PFSK-1 (cell line): ENCODE results near the gene SLCO2A1.

ENCODE experiments used
- FOXP2 ChIP-seq: optimal IDR thresholded peaks from 2 replicates; pipeline ENCODE3; 2011; ENCODE audit warnings: borderline replicate concordance, control low read depth, inconsistent platforms; ENCODE audit not compliant: insufficient read depth; ENCODE audit errors: extremely low read length, extremely low read depth
- POLR2AphosphoS5 ChIP-seq: IDR thresholded peaks from 2 replicates; pipeline ENCODE4 v1.6.1; 2012; ENCODE audit warnings: low read depth, mild to moderate bottlenecking, control low read depth, low read length, moderate library complexity
- REST ChIP-seq, 2 experiments: IDR thresholded peaks; 2 replicates each; pipeline versions ENCODE4 v1.6.1 to v1.8.0; 2011 to 2012; ENCODE audit warnings: low read depth in 2 of 2, low read length in 2 of 2, control low read depth in 1 of 2, inconsistent platforms in 1 of 2, mild to moderate bottlenecking in 1 of 2, moderate library complexity in 1 of 2; ENCODE audit not compliant: insufficient read depth in 1 of 2
- SIN3A ChIP-seq: IDR thresholded peaks from 2 replicates; pipeline ENCODE4 v1.6.1; 2012; ENCODE audit warnings: mild to moderate bottlenecking, low read length, moderate library complexity, borderline replicate concordance; ENCODE audit not compliant: insufficient read depth
- TAF1 ChIP-seq: IDR thresholded peaks from 2 replicates; pipeline ENCODE4 v1.6.1; 2012; ENCODE audit warnings: low read length, control low read depth, borderline replicate concordance; ENCODE audit not compliant: insufficient read depth

The SLCO2A1 gene

DNA sequence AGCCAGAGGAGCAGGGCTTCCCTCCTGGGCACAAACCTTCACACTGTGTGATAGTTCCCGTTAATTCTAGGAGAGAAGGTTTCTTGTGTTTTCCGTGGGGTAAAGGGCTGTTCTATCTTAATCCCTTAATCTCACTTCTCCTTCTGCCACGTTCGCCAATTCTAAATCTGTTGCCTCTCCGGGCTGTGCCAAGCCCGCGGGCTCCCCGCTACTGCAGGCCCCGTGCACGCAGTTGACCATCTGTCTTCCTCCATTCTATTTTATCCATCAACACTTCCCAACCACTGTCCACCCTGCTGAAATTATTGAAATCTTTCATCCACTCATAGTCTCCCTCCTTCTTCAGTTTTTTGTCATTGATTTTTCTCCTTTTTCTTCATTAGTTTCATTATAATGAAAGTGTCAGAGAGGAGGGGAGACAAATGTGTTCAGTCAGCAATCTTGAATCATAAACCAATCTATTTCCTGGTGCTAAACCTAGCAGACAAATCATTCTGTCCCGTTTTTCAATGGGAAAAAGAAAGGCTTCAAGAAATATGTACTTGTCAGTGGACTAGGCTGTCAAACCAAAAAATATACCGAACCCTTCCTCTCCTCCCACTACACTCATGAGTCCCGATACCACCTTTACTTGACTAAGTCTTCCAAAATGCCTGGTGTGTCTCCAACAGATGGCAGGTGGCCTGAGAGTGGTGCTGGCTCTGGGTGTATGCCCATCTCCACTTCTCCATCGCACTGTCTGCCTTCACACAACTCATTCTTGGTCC, 39.6 kb downstream of the SLCO2A1 start:
- no peak for TF ChIP-seq FOXP2
- no peak for TF ChIP-seq TAF1
- TF ChIP-seq POLR2AphosphoS5: no peak
- TF ChIP-seq SIN3A: no peak
- TF ChIP-seq REST (IDR thresholded peaks at IDR 0.05; ENCODE audit: insufficient read depth in 1 of 2, low read depth in 2 of 2, low read length in 2 of 2): no peak

- TF ChIP-seq SIN3A (no peak), FOXP2 (no peak), REST (IDR thresholded peaks at IDR 0.05; ENCODE audit: insufficient read depth in 1 of 2, low read depth in 2 of 2, low read length in 2 of 2) (no peak), POLR2AphosphoS5 (no peak), TAF1 (no peak)
These were observed 41.0 kb downstream of the SLCO2A1 start for GRCh38 chr3:133988631-133989161.

GRCh38 chr3:133987948-133988484, 41.7 kb downstream of the SLCO2A1 start:
- TF ChIP-seq FOXP2 (no peak), TAF1 (no peak), SIN3A (no peak), REST (IDR thresholded peaks at IDR 0.05; ENCODE audit: insufficient read depth in 1 of 2, low read depth in 2 of 2, low read length in 2 of 2) (no peak)

- TF ChIP-seq FOXP2 (no peak), POLR2AphosphoS5 (no peak), REST (IDR thresholded peaks at IDR 0.05; ENCODE audit: insufficient read depth in 1 of 2, low read depth in 2 of 2, low read length in 2 of 2) (no peak), TAF1 (no peak), SIN3A (no peak)
These were observed 42.6 kb downstream of the SLCO2A1 start for GRCh38 chr3:133987136-133987535.

DNA sequence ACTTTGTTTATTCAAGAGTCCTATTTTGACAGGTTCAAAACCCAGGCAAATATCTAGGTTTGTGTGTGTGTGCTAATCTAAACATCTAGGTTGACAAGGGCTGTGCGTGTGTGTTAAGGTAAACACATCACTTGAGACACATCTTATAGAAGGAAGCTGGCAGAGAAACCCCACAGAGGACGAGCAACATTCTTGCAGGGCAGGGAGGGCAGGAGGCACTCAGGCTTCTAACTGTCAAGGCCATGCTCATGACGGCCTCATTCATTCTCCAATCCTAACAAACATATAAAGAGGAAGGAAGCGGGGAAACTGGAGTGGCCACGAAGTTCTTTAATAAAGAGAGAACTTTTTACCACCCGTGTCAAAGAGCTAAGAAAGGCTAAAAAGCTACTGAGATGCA, 43.4 kb downstream of the SLCO2A1 start:
- no peak for TF ChIP-seq FOXP2
- TF ChIP-seq REST (IDR thresholded peaks at IDR 0.05; ENCODE audit: insufficient read depth in 1 of 2, low read depth in 2 of 2, low read length in 2 of 2): no peak
- TF ChIP-seq TAF1: no peak
